ENCODE data around the gene MIA3. TPM values are rescaled to one million over a fixed set of nuclear protein-coding genes. Genes with fewer than 3 reads are reported as not detected.

MIA3 gene, protein sequence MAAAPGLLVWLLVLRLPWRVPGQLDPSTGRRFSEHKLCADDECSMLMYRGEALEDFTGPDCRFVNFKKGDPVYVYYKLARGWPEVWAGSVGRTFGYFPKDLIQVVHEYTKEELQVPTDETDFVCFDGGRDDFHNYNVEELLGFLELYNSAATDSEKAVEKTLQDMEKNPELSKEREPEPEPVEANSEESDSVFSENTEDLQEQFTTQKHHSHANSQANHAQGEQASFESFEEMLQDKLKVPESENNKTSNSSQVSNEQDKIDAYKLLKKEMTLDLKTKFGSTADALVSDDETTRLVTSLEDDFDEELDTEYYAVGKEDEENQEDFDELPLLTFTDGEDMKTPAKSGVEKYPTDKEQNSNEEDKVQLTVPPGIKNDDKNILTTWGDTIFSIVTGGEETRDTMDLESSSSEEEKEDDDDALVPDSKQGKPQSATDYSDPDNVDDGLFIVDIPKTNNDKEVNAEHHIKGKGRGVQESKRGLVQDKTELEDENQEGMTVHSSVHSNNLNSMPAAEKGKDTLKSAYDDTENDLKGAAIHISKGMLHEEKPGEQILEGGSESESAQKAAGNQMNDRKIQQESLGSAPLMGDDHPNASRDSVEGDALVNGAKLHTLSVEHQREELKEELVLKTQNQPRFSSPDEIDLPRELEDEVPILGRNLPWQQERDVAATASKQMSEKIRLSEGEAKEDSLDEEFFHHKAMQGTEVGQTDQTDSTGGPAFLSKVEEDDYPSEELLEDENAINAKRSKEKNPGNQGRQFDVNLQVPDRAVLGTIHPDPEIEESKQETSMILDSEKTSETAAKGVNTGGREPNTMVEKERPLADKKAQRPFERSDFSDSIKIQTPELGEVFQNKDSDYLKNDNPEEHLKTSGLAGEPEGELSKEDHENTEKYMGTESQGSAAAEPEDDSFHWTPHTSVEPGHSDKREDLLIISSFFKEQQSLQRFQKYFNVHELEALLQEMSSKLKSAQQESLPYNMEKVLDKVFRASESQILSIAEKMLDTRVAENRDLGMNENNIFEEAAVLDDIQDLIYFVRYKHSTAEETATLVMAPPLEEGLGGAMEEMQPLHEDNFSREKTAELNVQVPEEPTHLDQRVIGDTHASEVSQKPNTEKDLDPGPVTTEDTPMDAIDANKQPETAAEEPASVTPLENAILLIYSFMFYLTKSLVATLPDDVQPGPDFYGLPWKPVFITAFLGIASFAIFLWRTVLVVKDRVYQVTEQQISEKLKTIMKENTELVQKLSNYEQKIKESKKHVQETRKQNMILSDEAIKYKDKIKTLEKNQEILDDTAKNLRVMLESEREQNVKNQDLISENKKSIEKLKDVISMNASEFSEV (N-terminal part only)
- 10 to 100 TPM; 34.4 to 53.9 TPM for total RNA-seq

- Histone ChIP-seq H3K9me3 (no peaks in the 10 kb centered on the region), H3K4me1 (peaks cover 0 to 15% of the 10 kb centered on the region in 2 donors), H3K27me3 (no peaks in the 10 kb centered on the region), H3K4me3 (peak within 1 kb of the TSS; percentile 98 to 99), H3K27ac (peak within 1 kb of the TSS; percentile 82 to 86), H3K36me3 (peaks cover 6% of the 10 kb centered on the region)
- DNase-seq (ENCODE audit: low spot score): peak; percentile 76
- TF ChIP-seq, protein P1, sequence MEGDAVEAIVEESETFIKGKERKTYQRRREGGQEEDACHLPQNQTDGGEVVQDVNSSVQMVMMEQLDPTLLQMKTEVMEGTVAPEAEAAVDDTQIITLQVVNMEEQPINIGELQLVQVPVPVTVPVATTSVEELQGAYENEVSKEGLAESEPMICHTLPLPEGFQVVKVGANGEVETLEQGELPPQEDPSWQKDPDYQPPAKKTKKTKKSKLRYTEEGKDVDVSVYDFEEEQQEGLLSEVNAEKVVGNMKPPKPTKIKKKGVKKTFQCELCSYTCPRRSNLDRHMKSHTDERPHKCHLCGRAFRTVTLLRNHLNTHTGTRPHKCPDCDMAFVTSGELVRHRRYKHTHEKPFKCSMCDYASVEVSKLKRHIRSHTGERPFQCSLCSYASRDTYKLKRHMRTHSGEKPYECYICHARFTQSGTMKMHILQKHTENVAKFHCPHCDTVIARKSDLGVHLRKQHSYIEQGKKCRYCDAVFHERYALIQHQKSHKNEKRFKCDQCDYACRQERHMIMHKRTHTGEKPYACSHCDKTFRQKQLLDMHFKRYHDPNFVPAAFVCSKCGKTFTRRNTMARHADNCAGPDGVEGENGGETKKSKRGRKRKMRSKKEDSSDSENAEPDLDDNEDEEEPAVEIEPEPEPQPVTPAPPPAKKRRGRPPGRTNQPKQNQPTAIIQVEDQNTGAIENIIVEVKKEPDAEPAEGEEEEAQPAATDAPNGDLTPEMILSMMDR (IDR thresholded peaks at IDR 0.05): no peak
Measured at GRCh38 chr1:222618001-222618879, at the start of gene MIA3. TSS of gene MIA3 (plus strand) at chr1:222618097. CDS start at chr1:222618111, 14 bp downstream.

- peaks cover 20% of the 10 kb centered on the region for H3K36me3 ChIP-seq
- no peak overlapping the region for H3K27ac ChIP-seq
- H3K4me1 ChIP-seq: no peaks in the 10 kb centered on the region
- H3K4me3 ChIP-seq: no peak overlapping the region
- TF ChIP-seq, protein P1 (IDR thresholded peaks at IDR 0.05): no peak
- no peak for DNase-seq (ENCODE audit: low spot score)
- H3K9me3 ChIP-seq: no peaks in the 10 kb centered on the region
- H3K27me3 ChIP-seq: no peaks in the 10 kb centered on the region
Measured at GRCh38 chr1:222570837-222571236, 47.1 kb upstream of the MIA3 start.

DNA sequence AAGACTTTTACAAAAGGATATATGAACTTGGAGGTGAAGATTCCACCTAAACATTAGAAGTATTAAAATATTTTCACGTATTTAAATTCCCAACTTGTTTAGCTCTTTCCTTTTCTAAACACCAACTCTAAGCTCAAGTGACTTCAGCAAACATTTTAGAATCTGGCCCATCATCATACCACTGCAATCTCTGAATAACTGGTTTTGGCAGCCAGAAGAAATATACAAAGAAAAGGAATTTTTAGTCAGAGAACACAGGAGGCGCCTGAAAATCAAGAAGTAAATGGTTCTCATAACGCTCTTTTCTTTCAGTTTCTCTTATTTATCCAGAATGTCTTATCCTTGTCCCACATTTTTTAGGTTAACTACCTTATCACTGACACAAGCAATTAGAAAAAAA lies 38.6 kb upstream of the MIA3 start:
- H3K27me3 ChIP-seq: no peaks in the 10 kb centered on the region
- H3K4me1 ChIP-seq: no peaks in the 10 kb centered on the region
- no peak for DNase-seq (ENCODE audit: low spot score)
- H3K9me3 ChIP-seq: no peaks in the 10 kb centered on the region
- no peak overlapping the region for H3K4me3 ChIP-seq
- peaks cover 8% of the 10 kb centered on the region for H3K36me3 ChIP-seq
- TF ChIP-seq, protein P1 (IDR thresholded peaks at IDR 0.05): no peak
- H3K27ac ChIP-seq: no peak overlapping the region

DNA sequence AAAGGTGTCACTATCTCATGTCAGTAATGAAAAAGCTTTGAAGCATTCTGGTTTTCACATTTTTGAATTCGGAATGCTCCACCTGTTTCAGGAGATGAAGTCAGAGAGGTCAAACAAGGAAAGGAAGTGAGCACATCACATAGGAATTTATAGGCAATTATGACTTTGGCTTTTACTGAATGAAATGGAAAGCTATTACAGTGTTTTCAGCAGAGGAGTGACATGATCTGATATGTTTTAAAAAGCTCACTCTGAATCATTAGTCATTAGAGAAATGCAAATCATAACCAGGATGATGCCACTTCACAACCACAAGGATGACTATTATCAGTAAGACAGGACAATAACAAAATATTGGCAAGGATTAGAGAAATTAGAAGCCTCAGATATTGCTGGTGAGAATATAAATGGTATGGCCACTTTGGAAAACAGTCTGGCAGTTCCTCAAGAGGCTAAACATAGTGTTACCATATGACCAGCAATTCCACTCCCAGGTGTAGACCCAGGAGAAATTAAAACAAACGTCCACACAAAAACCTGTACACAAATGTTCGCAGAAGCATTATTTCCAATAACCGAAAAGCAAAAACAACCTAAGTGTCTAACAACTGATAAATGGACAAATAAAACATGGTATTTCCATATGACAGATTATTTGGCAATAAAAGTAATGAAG lies 35.7 kb upstream of the MIA3 start:
- Histone ChIP-seq H3K4me1 (no peaks in the 10 kb centered on the region), H3K27me3 (no peaks in the 10 kb centered on the region), H3K27ac (no peak overlapping the region), H3K4me3 (no peak overlapping the region), H3K36me3 (peaks cover 8% of the 10 kb centered on the region), H3K9me3 (no peaks in the 10 kb centered on the region)
- DNase-seq (ENCODE audit: low spot score): no peak
- TF ChIP-seq, protein P1 (IDR thresholded peaks at IDR 0.05): no peak
